Tibial nerve (tissue), 4 donors: Measurements from ENCODE around the gene CFAP61.

Source experiments
- CTCF ChIP-seq, 5 experiments: fragments of 200-600 bp in 3 of 5; fragments of 450-650 bp in 2 of 5; sonication (generic) in 3 of 5; IDR thresholded peaks; one replicate each; pipeline ENCODE4 v1.5.1; 2016 to 2019; ENCODE audit warnings: antibody characterized with exemption in 5 of 5, mild to moderate bottlenecking in 3 of 5, moderate library complexity in 2 of 5
- EP300 ChIP-seq, 2 donors: sonication (generic); formaldehyde crosslinking; IDR thresholded peaks; one replicate each; pipeline ENCODE4 v1.6.1; 2017; ENCODE audit warnings: antibody characterized with exemption in 2 of 2, mild to moderate bottlenecking in 1 of 2
- POLR2A ChIP-seq, 2 donors: fragments of 450-650 bp; IDR thresholded peaks; one replicate each; pipeline ENCODE4 v1.6.1; 2017; ENCODE audit warnings: antibody characterized with exemption in 2 of 2, mild to moderate bottlenecking in 2 of 2, moderate library complexity in 2 of 2

GRCh38 chr20:20202768-20203167 lies 150.4 kb downstream of the CFAP61 start:
- no peak for TF ChIP-seq POLR2A (IDR thresholded peaks at IDR 0.05)
- no peak for TF ChIP-seq CTCF (IDR thresholded peaks at IDR 0.05)
- TF ChIP-seq EP300 (IDR thresholded peaks at IDR 0.05): no peak
